A549 (cell line): ENCODE results near the gene KNDC1. TPM values are rescaled to one million over a fixed set of nuclear protein-coding genes. Genes with fewer than 3 reads are reported as not detected.

Experiments
- ATAC-seq, 2 experiments: fragments of 200-7000 bp in 1 of 2; fragments of >200 bp in 1 of 2; cut with Nextera tagmentation in 1 of 2; cut with Tn5 transposase in 1 of 2; 3 replicates each; pipeline versions ENCODE4 v1.8.0 to v1.9.1; 2018 to 2020; ENCODE audit warnings: mild to moderate bottlenecking in 1 of 2, moderate library complexity in 1 of 2
- CTCF ChIA-PET: fragments of 300-600 bp; sonication (Branson Sonifier 250); formaldehyde crosslinking; extraction: SDS; loops from one replicate; lab custom pipeline; 2021; ENCODE audit warnings: antibody characterized with exemption, inconsistent platforms; lab: Yijun Ruan, JAX
- POLR2A ChIA-PET: fragments of 350-600 bp; formaldehyde crosslinking; extraction: SDS; loops from one replicate; lab custom pipeline; 2021; ENCODE audit warnings: antibody characterized with exemption, inconsistent platforms; lab: Yijun Ruan, JAX
- DNase-seq, 2 experiments: peaks; one replicate each; pipeline versions ENCODE4 v3.0.0 to v3.0.0-alpha.2; 2011 to 2016; ENCODE audit warnings: low read depth in 1 of 2, low spot score in 1 of 2
- FAIRE-seq: peaks from 2 replicates; lab custom pipeline; 2011; peaks lifted over from hg19 to GRCh38; lab: Jason Lieb, UNC
- H3K27ac ChIP-seq, 2 experiments: fragments of >200 bp; sonication (Bioruptor Twin); formaldehyde crosslinking; 3 replicates each; pipeline ENCODE4 v1.5.1; 2016 to 2017
- H3K4me1 ChIP-seq: fragments of >200 bp; sonication (Bioruptor Twin); formaldehyde crosslinking; 3 replicates; pipeline ENCODE4 v1.6.1; 2016
- H3K4me2 ChIP-seq: fragments of >200 bp; sonication (Bioruptor Twin); formaldehyde crosslinking; 3 replicates; pipeline ENCODE4 v1.6.1; 2016
- H3K4me3 ChIP-seq: fragments of >200 bp; sonication (Bioruptor Twin); formaldehyde crosslinking; 3 replicates; pipeline ENCODE4 v1.5.1; 2016
- H3K9me3 ChIP-seq: fragments of >200 bp; sonication (Bioruptor Twin); formaldehyde crosslinking; 3 replicates; pipeline ENCODE4 v1.6.1; 2016
- ATOH8 ChIP-seq: fragments of 250-450 bp; sonication (Bioruptor Pico); IDR thresholded peaks from 2 replicates; pipeline ENCODE4 v1.5.0; 2020; ENCODE audit warnings: low read depth, mild to moderate bottlenecking, moderate library complexity
- BHLHE40 ChIP-seq: IDR thresholded peaks from 2 replicates; pipeline ENCODE4 v1.6.1; 2012; ENCODE audit warnings: low read depth, low read length, inconsistent platforms
- EHMT2 ChIP-seq: fragments of 200-600 bp; sonication (generic); IDR thresholded peaks from 2 replicates; pipeline ENCODE4 v1.6.1; 2016; ENCODE audit warnings: antibody characterized with exemption, low read depth, mild to moderate bottlenecking, moderate library complexity
- ELK1 ChIP-seq: fragments of 150-350 bp; IDR thresholded peaks from 2 replicates; pipeline ENCODE4 v1.6.1; 2014; ENCODE audit warnings: low read depth, mild to moderate bottlenecking, low read length
- FOSB ChIP-seq: fragments of 250-450 bp; sonication (Bioruptor Pico); IDR thresholded peaks from 2 replicates; pipeline ENCODE4 v1.5.0; 2020; ENCODE audit warnings: mild to moderate bottlenecking, moderate library complexity
- FOSL2 ChIP-seq, 2 experiments: fragments of 450-650 bp in 1 of 2; fragments of >200 bp in 1 of 2; sonication (Bioruptor Twin) in 1 of 2; formaldehyde crosslinking; IDR thresholded peaks; 2 replicates each; pipeline versions ENCODE4 v1.5.0 to v1.6.1; 2016 to 2020; ENCODE audit warnings: mild to moderate bottlenecking in 1 of 2, moderate library complexity in 1 of 2
- HDAC2 ChIP-seq: fragments of 200-600 bp; sonication (generic); IDR thresholded peaks from 2 replicates; pipeline ENCODE4 v1.6.1; 2016
- HOXA7 ChIP-seq: fragments of 250-450 bp; sonication (Bioruptor Pico); IDR thresholded peaks from 2 replicates; pipeline ENCODE4 v1.5.0; 2020; ENCODE audit warnings: mild to moderate bottlenecking, moderate library complexity
- JUNB ChIP-seq: fragments of >200 bp; sonication (Bioruptor Twin); formaldehyde crosslinking; IDR thresholded peaks from 2 replicates; pipeline ENCODE4 v1.6.1; 2016
- KDM1A ChIP-seq: fragments of 200-600 bp; sonication (generic); IDR thresholded peaks from 2 replicates; pipeline ENCODE4 v1.6.1; 2016; ENCODE audit warnings: low read depth, mild to moderate bottlenecking
- MAZ ChIP-seq: fragments of 150-350 bp; IDR thresholded peaks from 2 replicates; pipeline ENCODE4 v1.6.1; 2014; ENCODE audit warnings: antibody characterized with exemption, low read depth, low read length, borderline replicate concordance
- POLR2AphosphoS2 ChIP-seq: conservative IDR thresholded peaks from 2 replicates; pipeline ENCODE4 v1.6.1; 2012; ENCODE audit warnings: low read length, improper control_type of control experiment, inconsistent platforms
- RARB ChIP-seq: fragments of 250-450 bp; sonication (Bioruptor Pico); IDR thresholded peaks from 2 replicates; pipeline ENCODE4 v1.8.0; 2021; ENCODE audit warnings: mild to moderate bottlenecking, moderate library complexity
- REST ChIP-seq: fragments of 200-600 bp; sonication (generic); IDR thresholded peaks from 2 replicates; pipeline ENCODE4 v1.6.1; 2016; ENCODE audit warnings: antibody characterized with exemption, mild to moderate bottlenecking, moderate library complexity
- RNF2 ChIP-seq: fragments of 200-600 bp; sonication (generic); IDR thresholded peaks from 2 replicates; pipeline ENCODE4 v1.6.1; 2016; ENCODE audit warnings: low read depth, mild to moderate bottlenecking, antibody characterized with exemption, moderate library complexity, borderline replicate concordance
- SREBF2 ChIP-seq: fragments of 450-650 bp; IDR thresholded peaks from 2 replicates; pipeline ENCODE4 v1.6.1; 2014; ENCODE audit warnings: mild to moderate bottlenecking, moderate library complexity
- ZC3H11A ChIP-seq: fragments of 450-650 bp; IDR thresholded peaks from 2 replicates; pipeline ENCODE4 v1.6.1; 2014; ENCODE audit warnings: antibody characterized with exemption, mild to moderate bottlenecking
- ZNF302 ChIP-seq: fragments of 250-450 bp; sonication (Bioruptor Pico); IDR thresholded peaks from 2 replicates; pipeline ENCODE4 v1.9.0; 2021; ENCODE audit warnings: inconsistent platforms, mild to moderate bottlenecking, moderate library complexity
- ZSCAN20 ChIP-seq: fragments of 250-450 bp; sonication (Bioruptor Pico); IDR thresholded peaks from 2 replicates; pipeline ENCODE4 v1.8.0; 2022; ENCODE audit warnings: mild to moderate bottlenecking, moderate library complexity
- WGBS: methylation state at CpG from one replicate; pipeline ENCODE4 v1.1.6; 2017; ENCODE audit errors: missing lambda C conversion rate; 5-methylcytosine and 5-hydroxymethylcytosine counted together
- polyA plus RNA-seq, 4 experiments: library from polyadenylated mRNA; depleted of rRNA in 3 of 4; stranded (reverse); fragments of >200 nt; fragmentation: RNase III in 1 of 4; extraction: RNeasy Plus Mini Kit Qiagen cat#74134 plus additional on column Dnase treatment in 1 of 4; gene quantifications; 2 replicates in 3 of 4; 3 replicates in 1 of 4; pipeline ENCODE4 v1.2.3, GENCODE V29; 2011 to 2017
- TF ChIP-seq, protein P1 (sequence below): IDR thresholded peaks from 2 replicates; pipeline ENCODE4 v1.6.1; 2012

Gene KNDC1
- polyA plus RNA-seq, 2 of the 4 experiments (the other 2 are of a cell fraction): 0.56 to 0.63 TPM

DNA sequence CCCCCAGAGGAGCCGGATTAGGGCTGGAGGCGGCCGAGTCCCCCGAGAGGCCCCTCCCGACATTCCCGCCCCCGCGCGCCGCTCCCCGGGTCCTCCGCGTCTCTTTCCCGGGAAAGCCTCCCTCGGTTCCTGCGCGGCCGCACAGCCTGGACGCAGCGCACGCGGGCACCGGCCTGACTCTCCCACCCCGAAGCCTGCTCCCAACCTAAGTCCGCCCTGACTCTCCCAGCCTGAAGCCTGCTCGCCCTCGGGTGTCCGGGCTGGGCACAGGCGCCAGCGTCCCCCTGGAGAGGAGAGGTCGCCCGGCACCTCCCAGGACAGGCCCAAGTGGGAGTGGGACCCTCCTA is 77.2 kb downstream of the KNDC1 start:
- POLR2A ChIA-PET: no interaction called here
- H3K4me3 ChIP-seq: peak overlapping the region; percentile 28; the same call in 2 of the 3 replicates
- CTCF ChIA-PET: no interaction called here
- ATAC-seq (peak; percentile 36 to 75; a peak in 5 of 6 replicates), FAIRE-seq (no peak), DNase-seq (no peak)
- no peaks in the 10 kb centered on the region for H3K9me3 ChIP-seq
- TF ChIP-seq BHLHE40: no peak
- no peak for TF ChIP-seq FOSL2 (IDR thresholded peaks at IDR 0.05)
- TF ChIP-seq FOSL2 (CRISPR knock-in tag; IDR thresholded peaks at IDR 0.05): no peak
- TF ChIP-seq KDM1A: no peak
- 12% methylated on average over 10 of the region's 32 CpGs for WGBS
- peaks cover 19% of the 10 kb centered on the region for H3K4me1 ChIP-seq
- peak overlapping the region; percentile 75 for H3K4me2 ChIP-seq
- H3K27ac ChIP-seq: no peak overlapping the region

DNA sequence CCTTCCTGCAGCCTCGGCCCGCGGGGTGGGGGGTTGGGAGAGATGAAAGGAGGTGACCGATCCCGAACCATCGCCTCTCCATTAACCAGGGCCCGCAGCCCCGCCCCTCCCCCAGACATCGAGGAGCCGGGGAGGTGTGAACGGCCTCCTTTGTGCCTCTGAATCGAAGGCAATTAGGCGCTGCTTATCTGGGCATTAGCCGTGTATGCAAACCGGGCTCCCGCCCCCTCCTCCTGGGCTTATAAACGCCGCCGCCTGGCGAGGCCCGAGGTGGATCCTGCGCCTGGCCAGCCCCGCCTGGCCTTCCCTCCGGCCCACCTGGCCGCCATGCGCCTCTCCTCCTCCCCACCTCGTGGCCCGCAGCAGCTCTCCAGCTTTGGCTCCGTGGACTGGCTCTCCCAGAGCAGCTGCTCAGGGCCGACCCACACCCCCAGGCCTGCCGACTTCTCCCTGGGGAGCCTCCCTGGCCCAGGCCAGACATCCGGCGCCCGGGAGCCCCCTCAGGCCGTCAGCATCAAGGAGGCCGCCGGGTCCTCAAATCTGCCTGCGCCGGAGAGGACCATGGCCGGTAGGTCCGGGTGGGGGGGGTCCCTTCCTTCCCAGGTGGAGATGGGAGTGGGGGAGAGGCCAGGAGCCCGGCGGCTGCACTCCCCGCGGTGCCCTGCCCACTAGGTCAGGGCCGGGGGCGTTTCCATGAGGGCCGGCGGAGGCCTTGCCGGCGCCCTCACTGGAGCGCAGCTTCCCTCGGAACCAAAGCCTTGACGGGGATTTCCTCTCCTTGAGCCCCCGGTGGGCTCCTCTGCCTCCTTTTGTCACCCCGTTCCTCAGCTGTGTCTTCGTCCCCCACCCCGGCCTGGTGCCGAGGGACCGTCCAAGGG is 77.8 kb downstream of the KNDC1 start, which contains the start of gene VENTX:
Gene VENTX (plus strand): TSS at position 268 of the 878 bp plus-strand sequence. CDS start 60 bp downstream, at position 328.
- Histone ChIP-seq H3K27ac (no peak within 1 kb of the TSS), H3K4me3 (peak within 1 kb of the TSS; percentile 28; the same call in 2 of the 3 replicates), H3K4me2 (peak within 1 kb of the TSS; percentile 75), H3K9me3 (no peaks in the 10 kb centered on the region), H3K4me1 (peaks cover 19% of the 10 kb centered on the region)
- no peak for DNase-seq
- FAIRE-seq: no peak
- ATAC-seq: peak in 1 of 2 experiments; percentile 7; a peak in 3 of 6 replicates
- ChIA-PET CTCF (no interaction called here), POLR2A (no interaction called here)
- WGBS: 38% methylated on average over 32 of the region's 60 CpGs
- TF ChIP-seq POLR2AphosphoS2 (no peak), RNF2 (no peak), RARB (CRISPR knock-in tag) (no peak), ZSCAN20 (CRISPR knock-in tag) (no peak), SREBF2 (no peak), EHMT2 (no peak), FOSB (CRISPR knock-in tag) (no peak), MAZ (no peak), KDM1A (no peak), ZNF302 (CRISPR knock-in tag) (no peak), ATOH8 (CRISPR knock-in tag) (no peak), HDAC2 (no peak), ELK1 (no peak), HOXA7 (CRISPR knock-in tag) (no peak), JUNB (no peak), ZC3H11A (no peak), REST (no peak)
- TF ChIP-seq, protein P1, sequence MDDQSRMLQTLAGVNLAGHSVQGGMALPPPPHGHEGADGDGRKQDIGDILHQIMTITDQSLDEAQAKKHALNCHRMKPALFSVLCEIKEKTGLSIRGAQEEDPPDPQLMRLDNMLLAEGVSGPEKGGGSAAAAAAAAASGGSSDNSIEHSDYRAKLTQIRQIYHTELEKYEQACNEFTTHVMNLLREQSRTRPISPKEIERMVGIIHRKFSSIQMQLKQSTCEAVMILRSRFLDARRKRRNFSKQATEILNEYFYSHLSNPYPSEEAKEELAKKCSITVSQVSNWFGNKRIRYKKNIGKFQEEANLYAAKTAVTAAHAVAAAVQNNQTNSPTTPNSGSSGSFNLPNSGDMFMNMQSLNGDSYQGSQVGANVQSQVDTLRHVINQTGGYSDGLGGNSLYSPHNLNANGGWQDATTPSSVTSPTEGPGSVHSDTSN: no peak
- TF ChIP-seq, all 56 proteins: peak for 0
